Fibroblast of lung (primary cell): ENCODE data around the gene NXPH4. TPM values are rescaled to one million over a fixed set of nuclear protein-coding genes. Genes with fewer than 3 reads are reported as not detected.

ENCODE experiments used
- DNase-seq, 2 donors: peaks; one replicate each; pipeline versions ENCODE4 v3.0.0 to v3.0.0-alpha.2; 2010; ENCODE audit warnings: low read depth in 2 of 2
- H2AFZ ChIP-seq: 2 replicates; pipeline ENCODE4 v1.5.1; 2012; ENCODE audit warnings: low read length, control low read depth, inconsistent platforms
- H3K27ac ChIP-seq: 2 replicates; pipeline ENCODE4 v1.5.1; 2011; ENCODE audit warnings: low read length, control low read depth; ENCODE audit not compliant: insufficient read depth
- H3K27me3 ChIP-seq: 2 replicates; pipeline ENCODE4 v1.5.1; 2011; ENCODE audit warnings: mild to moderate bottlenecking, low read length; ENCODE audit not compliant: control insufficient read depth, insufficient read depth
- H3K36me3 ChIP-seq: 2 replicates; pipeline ENCODE4 v1.5.1; 2011; ENCODE audit warnings: low read length; ENCODE audit not compliant: control insufficient read depth, insufficient read depth
- H3K4me1 ChIP-seq: 2 replicates; pipeline ENCODE4 v1.5.1; 2011; ENCODE audit warnings: low read length; ENCODE audit not compliant: control insufficient read depth, insufficient read depth; ENCODE audit errors: extremely low read depth
- H3K4me2 ChIP-seq: 2 replicates; pipeline ENCODE4 v1.5.1; 2011; ENCODE audit warnings: low read length, control low read depth; ENCODE audit not compliant: insufficient read depth; ENCODE audit errors: extremely low read depth
- H3K4me3 ChIP-seq, 4 experiments: fragments of 200-600 bp in 1 of 4; sonication (generic) in 1 of 4; replicated peaks in 1 of 4; 2 replicates each; pipeline ENCODE4 v1.5.1; 2011 to 2016; ENCODE audit warnings: low read length in 4 of 4, low read depth in 3 of 4, mild to moderate bottlenecking in 3 of 4, control low read depth in 2 of 4, inconsistent platforms in 1 of 4, mixed read lengths in 1 of 4; ENCODE audit not compliant: insufficient read depth in 1 of 4; ENCODE audit errors: control extremely low read depth in 1 of 4
- H3K79me2 ChIP-seq: 2 replicates; pipeline ENCODE4 v1.5.1; 2012; ENCODE audit warnings: mild to moderate bottlenecking, low read length, inconsistent platforms; ENCODE audit not compliant: control insufficient read depth, insufficient read depth
- H3K9ac ChIP-seq: 2 replicates; pipeline ENCODE4 v1.5.1; 2011; ENCODE audit warnings: mild to moderate bottlenecking, low read length, control low read depth; ENCODE audit not compliant: insufficient read depth
- H3K9me3 ChIP-seq: 2 replicates; pipeline ENCODE4 v1.5.1; 2012; ENCODE audit warnings: low read depth, low read length; ENCODE audit not compliant: control insufficient read depth, insufficient read depth
- H4K20me1 ChIP-seq: 2 replicates; pipeline ENCODE4 v1.5.1; 2011; ENCODE audit warnings: low read length; ENCODE audit not compliant: control insufficient read depth, insufficient read depth; ENCODE audit errors: extremely low read depth
- EZH2 ChIP-seq: IDR thresholded peaks from 2 replicates; pipeline ENCODE4 v1.5.1; 2012; ENCODE audit warnings: low read length, control low read depth, mild to moderate bottlenecking; ENCODE audit errors: missing control alignments
- polyA plus RNA-seq, 2 donors: library from polyadenylated mRNA; depleted of rRNA in 1 of 2; stranded (reverse) in 1 of 2; unstranded in 1 of 2; fragments of >200 nt; gene quantifications; 2 replicates each; pipeline ENCODE4 v1.2.1, GENCODE V29; 2011 to 2012; ENCODE audit warnings: missing spikeins in 1 of 2
- total RNA-seq: library from RNA; depleted of rRNA; stranded (reverse); fragments of >200 nt; gene quantifications from 2 replicates; pipeline ENCODE4 v1.2.1, GENCODE V29; 2014
- TF ChIP-seq, protein P1 (sequence below), 2 donors: IDR thresholded peaks in 1 of 2; conservative IDR thresholded peaks in 1 of 2; 1 replicate in 1 of 2; 2 replicates in 1 of 2; pipeline ENCODE4 v1.5.1; 2011 to 2012; ENCODE audit warnings: low read length in 2 of 2, control low read depth in 1 of 2, inconsistent platforms in 1 of 2, low read depth in 1 of 2, mild to moderate bottlenecking in 1 of 2

The NXPH4 gene
- total and polyA plus RNA-seq, 2 donors (not counting 1 experiment from before 2014, with no cell fraction given): 0.50 to 1.9 TPM

DNA sequence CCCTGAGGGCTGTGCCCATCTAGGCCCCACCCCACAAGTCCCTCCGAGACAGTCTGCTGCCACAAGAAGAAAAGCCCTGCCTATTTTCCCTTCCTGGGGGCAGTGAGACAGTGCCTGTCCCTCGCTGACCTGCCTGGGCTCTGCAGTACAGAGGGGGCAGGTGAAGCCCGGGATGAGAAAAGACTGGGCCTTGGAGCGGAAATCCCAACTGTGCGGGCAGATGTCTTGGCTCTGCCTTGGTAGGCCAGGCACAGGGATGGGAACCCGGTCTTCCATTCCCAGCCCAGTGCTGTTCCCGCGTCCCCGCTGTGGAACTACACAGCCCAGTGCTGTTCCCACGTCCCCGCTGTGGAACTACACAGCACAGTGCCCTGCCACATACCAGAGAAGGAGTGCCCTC lies 12.8 kb upstream of the NXPH4 start:
- H3K4me3 ChIP-seq: no peak overlapping the region
- no peak overlapping the region for H3K27ac ChIP-seq
- H2AFZ ChIP-seq: no peak overlapping the region
- DNase-seq: no peak
- H3K27me3 ChIP-seq: no peaks in the 10 kb centered on the region
- H3K4me2 ChIP-seq: no peak overlapping the region
- H3K9me3 ChIP-seq: no peaks in the 10 kb centered on the region
- no peak overlapping the region for H3K9ac ChIP-seq
- TF ChIP-seq EZH2: no peak
- TF ChIP-seq, protein P1, sequence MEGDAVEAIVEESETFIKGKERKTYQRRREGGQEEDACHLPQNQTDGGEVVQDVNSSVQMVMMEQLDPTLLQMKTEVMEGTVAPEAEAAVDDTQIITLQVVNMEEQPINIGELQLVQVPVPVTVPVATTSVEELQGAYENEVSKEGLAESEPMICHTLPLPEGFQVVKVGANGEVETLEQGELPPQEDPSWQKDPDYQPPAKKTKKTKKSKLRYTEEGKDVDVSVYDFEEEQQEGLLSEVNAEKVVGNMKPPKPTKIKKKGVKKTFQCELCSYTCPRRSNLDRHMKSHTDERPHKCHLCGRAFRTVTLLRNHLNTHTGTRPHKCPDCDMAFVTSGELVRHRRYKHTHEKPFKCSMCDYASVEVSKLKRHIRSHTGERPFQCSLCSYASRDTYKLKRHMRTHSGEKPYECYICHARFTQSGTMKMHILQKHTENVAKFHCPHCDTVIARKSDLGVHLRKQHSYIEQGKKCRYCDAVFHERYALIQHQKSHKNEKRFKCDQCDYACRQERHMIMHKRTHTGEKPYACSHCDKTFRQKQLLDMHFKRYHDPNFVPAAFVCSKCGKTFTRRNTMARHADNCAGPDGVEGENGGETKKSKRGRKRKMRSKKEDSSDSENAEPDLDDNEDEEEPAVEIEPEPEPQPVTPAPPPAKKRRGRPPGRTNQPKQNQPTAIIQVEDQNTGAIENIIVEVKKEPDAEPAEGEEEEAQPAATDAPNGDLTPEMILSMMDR (conservative IDR thresholded peaks at IDR 0.05 in 1 of 2, IDR thresholded peaks at IDR 0.05 in 1 of 2; ENCODE audit: low read depth in 1 of 2, low read length in 2 of 2): no peak
- no peaks in the 10 kb centered on the region for H3K4me1 ChIP-seq
- H4K20me1 ChIP-seq: no peaks in the 10 kb centered on the region
- H3K79me2 ChIP-seq: no peaks in the 10 kb centered on the region
- peaks cover 78% of the 10 kb centered on the region for H3K36me3 ChIP-seq

DNA sequence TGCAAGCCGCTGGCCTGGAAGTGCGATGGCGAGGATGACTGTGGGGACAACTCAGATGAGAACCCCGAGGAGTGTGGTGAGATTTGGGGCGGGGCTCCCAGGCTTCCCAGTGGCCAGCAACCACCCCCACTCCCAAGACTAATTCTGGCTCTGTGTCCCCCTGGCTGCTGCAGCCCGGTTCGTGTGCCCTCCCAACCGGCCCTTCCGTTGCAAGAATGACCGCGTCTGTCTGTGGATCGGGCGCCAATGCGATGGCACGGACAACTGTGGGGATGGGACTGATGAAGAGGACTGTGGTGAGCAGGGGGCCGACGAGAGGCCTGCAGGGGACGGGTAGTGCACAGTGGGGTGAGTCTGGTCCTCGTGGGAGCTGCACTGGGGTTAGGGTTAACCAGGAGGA lies 12.1 kb upstream of the NXPH4 start:
- Histone ChIP-seq H3K4me3 (no peak overlapping the region), H2AFZ (no peak overlapping the region), H3K4me1 (no peaks in the 10 kb centered on the region), H3K27ac (no peak overlapping the region), H4K20me1 (no peaks in the 10 kb centered on the region), H3K9ac (no peak overlapping the region), H3K79me2 (no peaks in the 10 kb centered on the region), H3K9me3 (no peaks in the 10 kb centered on the region), H3K36me3 (peaks cover 77% of the 10 kb centered on the region), H3K4me2 (no peak overlapping the region), H3K27me3 (no peaks in the 10 kb centered on the region)
- no peak for TF ChIP-seq EZH2
- TF ChIP-seq, protein P1 (conservative IDR thresholded peaks at IDR 0.05 in 1 of 2, IDR thresholded peaks at IDR 0.05 in 1 of 2; ENCODE audit: low read depth in 1 of 2, low read length in 2 of 2): no peak
- DNase-seq: no peak

DNA sequence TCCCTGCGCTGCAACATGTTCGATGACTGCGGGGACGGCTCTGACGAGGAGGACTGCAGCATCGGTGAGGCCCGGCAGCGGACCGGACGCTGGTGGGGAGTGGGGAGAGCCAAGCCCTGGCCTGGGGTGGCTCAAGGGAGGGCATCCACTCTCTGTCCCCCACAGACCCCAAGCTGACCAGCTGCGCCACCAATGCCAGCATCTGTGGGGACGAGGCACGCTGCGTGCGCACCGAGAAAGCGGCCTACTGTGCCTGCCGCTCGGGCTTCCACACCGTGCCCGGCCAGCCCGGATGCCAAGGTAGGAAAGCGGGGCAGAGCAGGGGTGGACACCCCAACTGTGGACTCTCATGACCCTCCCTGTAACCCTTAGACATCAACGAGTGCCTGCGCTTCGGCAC lies 11.4 kb upstream of the NXPH4 start:
- H3K27me3 ChIP-seq: no peaks in the 10 kb centered on the region
- H3K36me3 ChIP-seq: peaks cover 77% of the 10 kb centered on the region
- H3K27ac ChIP-seq: no peak overlapping the region
- H4K20me1 ChIP-seq: no peaks in the 10 kb centered on the region
- H3K4me3 ChIP-seq: no peak overlapping the region
- no peaks in the 10 kb centered on the region for H3K4me1 ChIP-seq
- no peak overlapping the region for H3K9ac ChIP-seq
- no peaks in the 10 kb centered on the region for H3K9me3 ChIP-seq
- H3K4me2 ChIP-seq: no peak overlapping the region
- no peak for TF ChIP-seq EZH2
- TF ChIP-seq, protein P1 (conservative IDR thresholded peaks at IDR 0.05 in 1 of 2, IDR thresholded peaks at IDR 0.05 in 1 of 2; ENCODE audit: low read depth in 1 of 2, low read length in 2 of 2): no peak
- H2AFZ ChIP-seq: no peak overlapping the region
- H3K79me2 ChIP-seq: no peaks in the 10 kb centered on the region
- DNase-seq: no peak
